Gastroesophageal sphincter (tissue), 3 donors: ENCODE measurements around the gene TMEM108.

Source experiments
- EP300 ChIP-seq: sonication (generic); formaldehyde crosslinking; IDR thresholded peaks from one replicate; pipeline ENCODE4 v1.6.1; 2017; ENCODE audit warnings: antibody characterized with exemption, mild to moderate bottlenecking
- POLR2A ChIP-seq, 2 donors: fragments of 450-650 bp; IDR thresholded peaks; one replicate each; pipeline ENCODE4 v1.6.1; 2017; ENCODE audit warnings: antibody characterized with exemption in 2 of 2, mild to moderate bottlenecking in 2 of 2, moderate library complexity in 1 of 2
- POLR2AphosphoS5 ChIP-seq: sonication (generic); formaldehyde crosslinking; IDR thresholded peaks from one replicate; pipeline ENCODE4 v1.6.1; 2017; ENCODE audit warnings: antibody characterized with exemption
- TF ChIP-seq, protein P1 (sequence below), 4 experiments: fragments of 200-600 bp in 2 of 4; fragments of 450-650 bp in 2 of 4; sonication (generic) in 1 of 4; IDR thresholded peaks; one replicate each; pipeline ENCODE4 v1.5.1; 2017 to 2019; ENCODE audit warnings: antibody characterized with exemption in 4 of 4, mild to moderate bottlenecking in 2 of 4, moderate library complexity in 2 of 4

- TF ChIP-seq, protein P1, sequence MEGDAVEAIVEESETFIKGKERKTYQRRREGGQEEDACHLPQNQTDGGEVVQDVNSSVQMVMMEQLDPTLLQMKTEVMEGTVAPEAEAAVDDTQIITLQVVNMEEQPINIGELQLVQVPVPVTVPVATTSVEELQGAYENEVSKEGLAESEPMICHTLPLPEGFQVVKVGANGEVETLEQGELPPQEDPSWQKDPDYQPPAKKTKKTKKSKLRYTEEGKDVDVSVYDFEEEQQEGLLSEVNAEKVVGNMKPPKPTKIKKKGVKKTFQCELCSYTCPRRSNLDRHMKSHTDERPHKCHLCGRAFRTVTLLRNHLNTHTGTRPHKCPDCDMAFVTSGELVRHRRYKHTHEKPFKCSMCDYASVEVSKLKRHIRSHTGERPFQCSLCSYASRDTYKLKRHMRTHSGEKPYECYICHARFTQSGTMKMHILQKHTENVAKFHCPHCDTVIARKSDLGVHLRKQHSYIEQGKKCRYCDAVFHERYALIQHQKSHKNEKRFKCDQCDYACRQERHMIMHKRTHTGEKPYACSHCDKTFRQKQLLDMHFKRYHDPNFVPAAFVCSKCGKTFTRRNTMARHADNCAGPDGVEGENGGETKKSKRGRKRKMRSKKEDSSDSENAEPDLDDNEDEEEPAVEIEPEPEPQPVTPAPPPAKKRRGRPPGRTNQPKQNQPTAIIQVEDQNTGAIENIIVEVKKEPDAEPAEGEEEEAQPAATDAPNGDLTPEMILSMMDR (IDR thresholded peaks at IDR 0.05): no peak
- TF ChIP-seq POLR2A (IDR thresholded peaks at IDR 0.05) (no peak), EP300 (no peak), POLR2AphosphoS5 (no peak)
Observed at GRCh38 chr3:133123636-133124035, 85.4 kb downstream of the TMEM108 start.
